BLaER1 treated with 17β-estradiol and CSF1 and Interleukin-3, amounts not matched to agents 10 nM and 100 nM (cell line): Measurements from ENCODE around the gene SMAD5.

ENCODE experiments used
- H3K27ac ChIP-seq, 11 experiments: shearing (Covaris generic); formaldehyde crosslinking; 2 replicates each; pipeline ENCODE4 v1.8.1; 2022
- H3K27me3 ChIP-seq, 11 experiments: shearing (Covaris generic); formaldehyde crosslinking; 2 replicates each; pipeline ENCODE4 v1.8.1; 2022
- H3K36me3 ChIP-seq, 11 experiments: shearing (Covaris generic); formaldehyde crosslinking; 2 replicates each; pipeline ENCODE4 v1.8.1; 2022
- H3K4me1 ChIP-seq, 10 experiments: shearing (Covaris generic); formaldehyde crosslinking; 2 replicates each; pipeline ENCODE4 v1.8.1; 2022
- H3K4me2 ChIP-seq, 11 experiments: shearing (Covaris generic); formaldehyde crosslinking; 2 replicates each; pipeline ENCODE4 v1.8.1; 2022
- H3K4me3 ChIP-seq, 10 experiments: shearing (Covaris generic); formaldehyde crosslinking; 2 replicates each; pipeline ENCODE4 v1.8.1; 2022
- H3K9ac ChIP-seq, 11 experiments: shearing (Covaris generic); formaldehyde crosslinking; 2 replicates each; pipeline ENCODE4 v1.8.1; 2022
- H3K9me3 ChIP-seq, 11 experiments: shearing (Covaris generic); formaldehyde crosslinking; replicated peaks in 1 of 11; 2 replicates each; pipeline ENCODE4 v1.8.1; 2022
- H4K20me1 ChIP-seq, 11 experiments: shearing (Covaris generic); formaldehyde crosslinking; 2 replicates each; pipeline ENCODE4 v1.8.1; 2022
- Cebpa-rat ChIP-seq, 11 experiments: shearing (Covaris generic); IDR thresholded peaks; 2 replicates each; pipeline ENCODE4 v1.8.1; 2022

SMAD5 gene

GRCh38 chr5:136098176-136098575, 34.5 kb upstream of the SMAD5 start:
- Histone ChIP-seq H3K4me2 (no peak overlapping the region), H3K27me3 (no peaks in the 10 kb centered on the region), H3K27ac (no peak overlapping the region), H3K4me1 (0 out of 20 replicates have a peak, but pooled peaks cover 0 to 5% (median 0%) of the 10 kb centered on the region in 10 experiments), H3K9ac (no peak overlapping the region), H3K36me3 (no peaks in the 10 kb centered on the region), H3K4me3 (no peak overlapping the region), H4K20me1 (no peaks in the 10 kb centered on the region), H3K9me3 (no peaks in the 10 kb centered on the region)
- TF ChIP-seq Cebpa-rat (IDR thresholded peaks at IDR 0.05): no peak

GRCh38 chr5:136099870-136100269, 32.8 kb upstream of the SMAD5 start:
- TF ChIP-seq Cebpa-rat (IDR thresholded peaks at IDR 0.05): no peak
- no peak overlapping the region for H3K4me2 ChIP-seq
- H3K9me3 ChIP-seq: no peaks in the 10 kb centered on the region
- no peak overlapping the region for H3K27ac ChIP-seq
- H3K36me3 ChIP-seq: no peaks in the 10 kb centered on the region
- no peak overlapping the region for H3K9ac ChIP-seq
- H3K27me3 ChIP-seq: no peaks in the 10 kb centered on the region
- no peaks in the 10 kb centered on the region for H4K20me1 ChIP-seq
- no peak overlapping the region for H3K4me3 ChIP-seq
- peaks cover 0 to 10% (median 7%) of the 10 kb centered on the region in 10 experiments; a peak in 11 of 20 replicates for H3K4me1 ChIP-seq

GRCh38 chr5:136101884-136102283, 30.8 kb upstream of the SMAD5 start:
- Histone ChIP-seq H3K27me3 (no peaks in the 10 kb centered on the region), H3K9ac (no peak overlapping the region), H3K4me3 (no peak overlapping the region), H3K4me1 (peaks cover 0 to 14% (median 10%) of the 10 kb centered on the region in 10 experiments; a peak in 11 of 20 replicates), H3K4me2 (no peak overlapping the region), H3K9me3 (no peaks in the 10 kb centered on the region), H4K20me1 (no peaks in the 10 kb centered on the region), H3K27ac (no peak overlapping the region), H3K36me3 (no peaks in the 10 kb centered on the region)
- no peak for TF ChIP-seq Cebpa-rat (IDR thresholded peaks at IDR 0.05)

GRCh38 chr5:136103118-136103517, 29.5 kb upstream of the SMAD5 start:
- no peak for TF ChIP-seq Cebpa-rat (IDR thresholded peaks at IDR 0.05)
- H3K9me3 ChIP-seq: no peaks in the 10 kb centered on the region

GRCh38 chr5:136104306-136104965, 28.2 kb upstream of the SMAD5 start:
- H3K36me3 ChIP-seq: no peaks in the 10 kb centered on the region
- H3K4me2 ChIP-seq: peak overlapping the region; percentile 15 to 56 (median 44); a peak in 20 of 22 replicates
- H3K27me3 ChIP-seq: no peaks in the 10 kb centered on the region
- H3K9ac ChIP-seq: no peak overlapping the region
- no peaks in the 10 kb centered on the region for H3K9me3 ChIP-seq
- peak overlapping the region in 6 of 11 experiments; percentile 22 to 55 (median 42); a peak in 7 of 22 replicates for H3K27ac ChIP-seq
- H3K4me1 ChIP-seq: peaks cover 0 to 19% (median 14%) of the 10 kb centered on the region in 10 experiments; a peak in 11 of 20 replicates
- no peak for TF ChIP-seq Cebpa-rat (IDR thresholded peaks at IDR 0.05)
- H4K20me1 ChIP-seq: no peaks in the 10 kb centered on the region
- no peak overlapping the region for H3K4me3 ChIP-seq

More at GRCh38 chr5:136103118-136103517, 29.5 kb upstream of the SMAD5 start:
- Histone ChIP-seq H3K36me3 (no peaks in the 10 kb centered on the region), H3K9ac (no peak overlapping the region), H3K4me3 (no peak overlapping the region), H3K27me3 (no peaks in the 10 kb centered on the region), H3K27ac (no peak overlapping the region), H4K20me1 (no peaks in the 10 kb centered on the region), H3K4me1 (peaks cover 0 to 14% (median 10%) of the 10 kb centered on the region in 10 experiments; a peak in 11 of 20 replicates), H3K4me2 (no peak overlapping the region)

- no peak overlapping the region for H3K4me3 ChIP-seq
- H3K4me2 ChIP-seq: no peak overlapping the region
- no peaks in the 10 kb centered on the region for H4K20me1 ChIP-seq
- H3K27ac ChIP-seq: no peak overlapping the region
- H3K4me1 ChIP-seq: peaks cover 0 to 19% (median 16%) of the 10 kb centered on the region in 10 experiments; a peak in 12 of 20 replicates
- H3K27me3 ChIP-seq: no peaks in the 10 kb centered on the region
- H3K9me3 ChIP-seq: no peaks in the 10 kb centered on the region
- no peak overlapping the region for H3K9ac ChIP-seq
- no peak for TF ChIP-seq Cebpa-rat (IDR thresholded peaks at IDR 0.05)
- no peaks in the 10 kb centered on the region for H3K36me3 ChIP-seq
Measured at GRCh38 chr5:136106351-136107031, 26.2 kb upstream of the SMAD5 start.

GRCh38 chr5:136108180-136108611, 24.4 kb upstream of the SMAD5 start:
- no peak overlapping the region for H3K9ac ChIP-seq
- H3K27ac ChIP-seq: no peak overlapping the region
- no peak overlapping the region for H3K4me2 ChIP-seq
- TF ChIP-seq Cebpa-rat (IDR thresholded peaks at IDR 0.05): no peak
- H3K27me3 ChIP-seq: no peaks in the 10 kb centered on the region
- H4K20me1 ChIP-seq: no peaks in the 10 kb centered on the region
- no peak overlapping the region for H3K4me3 ChIP-seq
- peaks cover 0 to 19% (median 16%) of the 10 kb centered on the region in 10 experiments; a peak in 12 of 20 replicates for H3K4me1 ChIP-seq
- no peaks in the 10 kb centered on the region for H3K9me3 ChIP-seq
- H3K36me3 ChIP-seq: no peaks in the 10 kb centered on the region

GRCh38 chr5:136108766-136109165, 23.9 kb upstream of the SMAD5 start:
- Histone ChIP-seq H3K4me2 (peak overlapping the region in 4 of 11 experiments; percentile 14 to 22 (median 20); a peak in 2 of 22 replicates), H3K27ac (no peak overlapping the region), H3K9me3 (no peaks in the 10 kb centered on the region)

GRCh38 chr5:136109453-136110135, 23.1 kb upstream of the SMAD5 start:
- Histone ChIP-seq H3K4me2 (peak overlapping the region in 6 of 11 experiments; percentile 14 to 23 (median 20); a peak in 3 of 22 replicates), H3K9ac (no peak overlapping the region), H3K4me3 (no peak overlapping the region), H3K27ac (no peak overlapping the region), H3K36me3 (no peaks in the 10 kb centered on the region), H3K4me1 (peaks cover 0 to 14% (median 10%) of the 10 kb centered on the region in 10 experiments; a peak in 12 of 20 replicates), H3K9me3 (no peaks in the 10 kb centered on the region), H3K27me3 (no peaks in the 10 kb centered on the region), H4K20me1 (no peaks in the 10 kb centered on the region)
- TF ChIP-seq Cebpa-rat (IDR thresholded peaks at IDR 0.05): no peak

More at GRCh38 chr5:136108766-136109165, 23.9 kb upstream of the SMAD5 start:
- Histone ChIP-seq H3K4me1 (peaks cover 0 to 19% (median 16%) of the 10 kb centered on the region in 10 experiments; a peak in 12 of 20 replicates), H3K36me3 (no peaks in the 10 kb centered on the region), H4K20me1 (no peaks in the 10 kb centered on the region), H3K4me3 (no peak overlapping the region), H3K9ac (no peak overlapping the region), H3K27me3 (no peaks in the 10 kb centered on the region)
- TF ChIP-seq Cebpa-rat (IDR thresholded peaks at IDR 0.05): no peak
